Effector memory CD4-positive, alpha-beta T cell (primary cell): ENCODE results near the gene SSTR4.

Experiments
- DNase-seq, 3 donors: peaks; one replicate each; pipeline ENCODE4 v3.0.0-alpha.2; 2020
- H3K27ac ChIP-seq: 2 replicates; pipeline ENCODE4 v1.7.0; 2013; ENCODE audit warnings: mild to moderate bottlenecking, low read length, moderate library complexity; ENCODE audit not compliant: insufficient read depth, poor library complexity, severe bottlenecking
- H3K27me3 ChIP-seq: replicated peaks from 2 replicates; pipeline ENCODE4 v1.7.0; 2013; ENCODE audit warnings: mild to moderate bottlenecking, low read length; ENCODE audit not compliant: insufficient read depth, control insufficient read depth, poor library complexity, severe bottlenecking
- H3K36me3 ChIP-seq: 2 replicates; pipeline ENCODE4 v1.7.0; 2013; ENCODE audit warnings: mild to moderate bottlenecking, low read length, moderate library complexity; ENCODE audit not compliant: control insufficient read depth, insufficient read depth
- H3K4me1 ChIP-seq: 2 replicates; pipeline ENCODE4 v1.7.0; 2013; ENCODE audit warnings: low read length, mild to moderate bottlenecking; ENCODE audit not compliant: control insufficient read depth, insufficient read depth, poor library complexity, severe bottlenecking
- H3K4me3 ChIP-seq: 2 replicates; pipeline ENCODE4 v1.7.0; 2013; ENCODE audit warnings: low read length, low read depth, mild to moderate bottlenecking; ENCODE audit not compliant: insufficient read depth, poor library complexity, severe bottlenecking
- H3K9me3 ChIP-seq: 2 replicates; pipeline ENCODE4 v1.7.0; 2013; ENCODE audit warnings: mild to moderate bottlenecking, low read length, moderate library complexity; ENCODE audit not compliant: control insufficient read depth

The SSTR4 gene

GRCh38 chr20:23083553-23084220 is 48.6 kb downstream of the SSTR4 start:
- Histone ChIP-seq H3K27me3 (no peaks in the 10 kb centered on the region), H3K9me3 (no peaks in the 10 kb centered on the region), H3K27ac (no peak overlapping the region), H3K36me3 (no peaks in the 10 kb centered on the region), H3K4me1 (peaks cover 5% of the 10 kb centered on the region), H3K4me3 (no peak overlapping the region)
- no peak for DNase-seq

GRCh38 chr20:23084282-23084844 is 49.3 kb downstream of the SSTR4 start:
- H3K27ac ChIP-seq, result no peak overlapping the region
- H3K4me1 ChIP-seq, result peaks cover 5% of the 10 kb centered on the region
- no peaks in the 10 kb centered on the region for H3K36me3 ChIP-seq
- H3K27me3 ChIP-seq, result no peaks in the 10 kb centered on the region
- DNase-seq, result no peak
- H3K9me3 ChIP-seq, result no peaks in the 10 kb centered on the region
- no peak overlapping the region for H3K4me3 ChIP-seq

GRCh38 chr20:23084845-23085365 is 49.8 kb downstream of the SSTR4 start:
- H3K27ac ChIP-seq, result no peak overlapping the region
- DNase-seq, result no peak
- peaks cover 5% of the 10 kb centered on the region for H3K4me1 ChIP-seq
- no peaks in the 10 kb centered on the region for H3K9me3 ChIP-seq
- H3K27me3 ChIP-seq, result no peaks in the 10 kb centered on the region
- no peak overlapping the region for H3K4me3 ChIP-seq
- no peaks in the 10 kb centered on the region for H3K36me3 ChIP-seq

GRCh38 chr20:23085436-23086055 is 50.4 kb downstream of the SSTR4 start:
- Histone ChIP-seq H3K9me3 (no peaks in the 10 kb centered on the region), H3K4me1 (peaks cover 5% of the 10 kb centered on the region), H3K27me3 (no peaks in the 10 kb centered on the region), H3K4me3 (no peak overlapping the region), H3K27ac (no peak overlapping the region), H3K36me3 (no peaks in the 10 kb centered on the region)
- DNase-seq, result no peak

- Histone ChIP-seq H3K36me3 (no peaks in the 10 kb centered on the region), H3K27me3 (no peaks in the 10 kb centered on the region), H3K9me3 (no peaks in the 10 kb centered on the region), H3K4me3 (no peak within 1 kb of the TSS), H3K4me1 (peaks cover 5% of the 10 kb centered on the region), H3K27ac (no peak within 1 kb of the TSS)
- peak in 1 of 3 donors; percentile 6 for DNase-seq
These were observed 51.0 kb downstream of the SSTR4 start, which contains the start of gene CD93 for GRCh38 chr20:23086056-23086566. CD93 (minus strand) TSS chr20:23086324; CDS start chr20:23086192, 132 bp downstream.

GRCh38 chr20:23086931-23087411 is 51.9 kb downstream of the SSTR4 start:
- H3K27me3 ChIP-seq, result no peaks in the 10 kb centered on the region
- no peaks in the 10 kb centered on the region for H3K9me3 ChIP-seq
- no peak overlapping the region for H3K27ac ChIP-seq
- DNase-seq, result no peak
- no peaks in the 10 kb centered on the region for H3K36me3 ChIP-seq
- peaks cover 5% of the 10 kb centered on the region for H3K4me1 ChIP-seq
- H3K4me3 ChIP-seq, result no peak overlapping the region

GRCh38 chr20:23087587-23088251 is 52.6 kb downstream of the SSTR4 start:
- Histone ChIP-seq H3K27ac (no peak overlapping the region), H3K4me1 (peaks cover 5% of the 10 kb centered on the region), H3K27me3 (no peaks in the 10 kb centered on the region), H3K36me3 (no peaks in the 10 kb centered on the region), H3K4me3 (no peak overlapping the region), H3K9me3 (no peaks in the 10 kb centered on the region)
- no peak for DNase-seq
